Measurements from ENCODE around the gene ICAM2.

- TF ChIP-seq CTCF (conservative IDR thresholded peaks at IDR 0.05; ENCODE audit: low read length) (no peak), EZH2phosphoT487 (IDR thresholded peaks at IDR 0.05; ENCODE audit: borderline replicate concordance) (no peak)
These were observed 11.6 kb downstream of the ICAM2 start for GRCh38 chr17:64008830-64009229.

All from Loucy (cell line).